Peyer's patch (tissue), 4 donors: ENCODE data around the gene TMEM106C.
"Not testable (repeated sequence)": the region's sequence is repeated elsewhere in the genome, so short reads cannot be mapped to it uniquely, and the experiment has no call there.

Experiments
- POLR2A ChIP-seq, 2 donors: fragments of 450-650 bp; IDR thresholded peaks; one replicate each; pipeline ENCODE4 v1.5.1; 2017; ENCODE audit warnings: antibody characterized with exemption in 2 of 2, mild to moderate bottlenecking in 2 of 2, moderate library complexity in 2 of 2
- TF ChIP-seq, protein P1 (sequence below), 6 experiments: fragments of 450-650 bp in 4 of 6; fragments of 200-600 bp in 2 of 6; sonication (generic) in 1 of 6; IDR thresholded peaks; one replicate each; pipeline ENCODE4 v1.5.1; 2017 to 2019; ENCODE audit warnings: antibody characterized with exemption in 6 of 6, mild to moderate bottlenecking in 3 of 6, moderate library complexity in 1 of 6

DNA sequence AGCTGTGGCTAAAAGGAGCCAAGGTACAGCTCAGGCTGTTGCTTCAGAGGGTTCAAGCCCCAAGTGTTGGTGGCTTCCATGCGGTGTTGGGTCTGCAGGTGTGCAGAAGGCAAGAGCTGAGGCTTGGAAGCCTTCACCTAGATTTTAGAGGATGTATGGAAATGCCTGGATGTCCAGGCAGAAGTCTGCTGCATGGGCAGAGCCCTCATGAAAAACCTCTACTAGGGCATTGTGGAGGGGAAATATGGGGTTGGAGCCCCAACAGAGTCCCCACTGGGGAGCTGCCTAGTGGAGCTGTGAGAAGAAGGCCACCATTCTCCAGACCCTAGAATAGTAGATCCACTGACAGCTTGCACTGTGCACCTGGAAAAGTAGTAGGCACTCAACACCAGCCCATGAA lies 5.7 kb upstream of the TMEM106C start:
- TF ChIP-seq, protein P1, sequence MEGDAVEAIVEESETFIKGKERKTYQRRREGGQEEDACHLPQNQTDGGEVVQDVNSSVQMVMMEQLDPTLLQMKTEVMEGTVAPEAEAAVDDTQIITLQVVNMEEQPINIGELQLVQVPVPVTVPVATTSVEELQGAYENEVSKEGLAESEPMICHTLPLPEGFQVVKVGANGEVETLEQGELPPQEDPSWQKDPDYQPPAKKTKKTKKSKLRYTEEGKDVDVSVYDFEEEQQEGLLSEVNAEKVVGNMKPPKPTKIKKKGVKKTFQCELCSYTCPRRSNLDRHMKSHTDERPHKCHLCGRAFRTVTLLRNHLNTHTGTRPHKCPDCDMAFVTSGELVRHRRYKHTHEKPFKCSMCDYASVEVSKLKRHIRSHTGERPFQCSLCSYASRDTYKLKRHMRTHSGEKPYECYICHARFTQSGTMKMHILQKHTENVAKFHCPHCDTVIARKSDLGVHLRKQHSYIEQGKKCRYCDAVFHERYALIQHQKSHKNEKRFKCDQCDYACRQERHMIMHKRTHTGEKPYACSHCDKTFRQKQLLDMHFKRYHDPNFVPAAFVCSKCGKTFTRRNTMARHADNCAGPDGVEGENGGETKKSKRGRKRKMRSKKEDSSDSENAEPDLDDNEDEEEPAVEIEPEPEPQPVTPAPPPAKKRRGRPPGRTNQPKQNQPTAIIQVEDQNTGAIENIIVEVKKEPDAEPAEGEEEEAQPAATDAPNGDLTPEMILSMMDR (IDR thresholded peaks at IDR 0.05) = not testable (repeated sequence)
- TF ChIP-seq POLR2A (IDR thresholded peaks at IDR 0.05) = not testable (repeated sequence)
